ENCODE measurements around the gene ADD3. TPM values are rescaled to one million over a fixed set of nuclear protein-coding genes. Genes with fewer than 3 reads are reported as not detected.
A peak's percentile ranks its signal among the peaks of the same experiment; 100 is the strongest.

The ADD3 gene
- total RNA-seq, 2 donors from 2014 or later = 91.1 to 659 TPM

DNA sequence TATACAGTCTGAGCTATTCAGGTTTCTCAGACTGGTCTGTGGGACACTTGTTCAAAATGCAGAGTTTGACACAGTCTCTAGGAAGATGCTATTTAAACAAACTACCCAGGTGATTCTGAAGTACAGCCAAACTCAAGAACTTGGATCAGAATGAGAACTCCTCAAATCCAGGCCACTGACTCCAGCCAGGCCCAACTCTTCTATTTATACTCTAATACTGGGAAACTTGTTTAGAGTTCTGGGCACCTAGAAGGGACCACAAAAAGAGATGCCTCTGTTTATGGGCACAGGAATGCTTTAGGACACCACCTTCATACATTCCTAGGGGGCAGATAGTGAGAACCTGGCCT is 40.1 kb upstream of the ADD3 start:
- TF ChIP-seq, protein P1, sequence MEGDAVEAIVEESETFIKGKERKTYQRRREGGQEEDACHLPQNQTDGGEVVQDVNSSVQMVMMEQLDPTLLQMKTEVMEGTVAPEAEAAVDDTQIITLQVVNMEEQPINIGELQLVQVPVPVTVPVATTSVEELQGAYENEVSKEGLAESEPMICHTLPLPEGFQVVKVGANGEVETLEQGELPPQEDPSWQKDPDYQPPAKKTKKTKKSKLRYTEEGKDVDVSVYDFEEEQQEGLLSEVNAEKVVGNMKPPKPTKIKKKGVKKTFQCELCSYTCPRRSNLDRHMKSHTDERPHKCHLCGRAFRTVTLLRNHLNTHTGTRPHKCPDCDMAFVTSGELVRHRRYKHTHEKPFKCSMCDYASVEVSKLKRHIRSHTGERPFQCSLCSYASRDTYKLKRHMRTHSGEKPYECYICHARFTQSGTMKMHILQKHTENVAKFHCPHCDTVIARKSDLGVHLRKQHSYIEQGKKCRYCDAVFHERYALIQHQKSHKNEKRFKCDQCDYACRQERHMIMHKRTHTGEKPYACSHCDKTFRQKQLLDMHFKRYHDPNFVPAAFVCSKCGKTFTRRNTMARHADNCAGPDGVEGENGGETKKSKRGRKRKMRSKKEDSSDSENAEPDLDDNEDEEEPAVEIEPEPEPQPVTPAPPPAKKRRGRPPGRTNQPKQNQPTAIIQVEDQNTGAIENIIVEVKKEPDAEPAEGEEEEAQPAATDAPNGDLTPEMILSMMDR (IDR thresholded peaks at IDR 0.05) = no peak
- no peaks in the 10 kb centered on the region for H3K27me3 ChIP-seq (replicated peaks; ENCODE audit: insufficient read depth)
- H3K9me3 ChIP-seq = no peaks in the 10 kb centered on the region
- H3K36me3 ChIP-seq = no peaks in the 10 kb centered on the region
- H3K27ac ChIP-seq = peak overlapping the region; percentile 30 to 36
- H3K4me3 ChIP-seq = no peak overlapping the region
- ATAC-seq (ENCODE audit: insufficient number of reproducible peaks, low FRiP score, low read depth) (no peak), DNase-seq (ENCODE audit: low spot score) (no peak)
- H3K4me1 ChIP-seq (ENCODE audit: control insufficient read depth in 1 of 2, low read depth in 2 of 2) = peaks cover 38 to 65% of the 10 kb centered on the region in 2 donors

DNA sequence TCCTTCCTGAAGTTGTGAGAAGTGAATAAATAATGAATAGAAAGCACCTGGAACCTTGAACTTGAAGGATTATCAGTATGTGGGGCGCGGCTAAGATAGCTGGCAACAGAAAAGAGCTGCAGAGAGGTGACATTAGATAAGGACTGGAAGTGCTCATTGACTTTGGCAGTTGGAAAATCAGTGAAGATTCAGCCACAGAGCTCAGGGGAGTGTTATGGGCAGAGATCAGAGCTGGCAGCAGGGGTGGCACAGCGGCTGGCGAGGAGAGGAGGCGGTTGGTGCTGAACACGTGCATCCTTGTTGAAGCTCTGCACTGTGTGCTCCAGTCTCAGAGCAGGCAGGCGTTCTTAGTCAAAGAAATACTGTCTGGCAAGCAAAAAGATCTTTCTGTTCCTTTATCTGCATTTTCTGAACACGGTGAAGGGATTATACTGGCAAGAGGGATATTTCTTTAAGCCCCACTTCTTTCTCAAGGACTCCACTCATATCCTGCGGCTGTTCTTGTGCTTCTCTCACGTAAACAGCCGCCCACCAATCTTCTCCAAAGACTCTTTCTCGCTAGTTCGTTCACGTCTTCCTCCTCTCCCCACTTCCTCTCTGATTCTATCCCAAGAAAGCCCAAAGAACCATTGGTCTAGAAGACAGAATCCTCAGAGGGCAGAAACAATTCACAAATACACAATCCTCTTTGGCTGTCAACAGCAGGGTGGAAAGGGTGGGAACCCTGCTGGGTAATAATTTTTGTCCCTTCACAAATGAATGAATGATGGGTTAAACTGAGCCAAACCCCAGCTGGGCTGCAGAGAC is 38.6 kb upstream of the ADD3 start:
- ATAC-seq (ENCODE audit: insufficient number of reproducible peaks, low FRiP score, low read depth) (no peak), DNase-seq (ENCODE audit: low spot score) (no peak)
- H3K4me3 ChIP-seq = peak overlapping the region; percentile 58
- TF ChIP-seq, protein P1 (IDR thresholded peaks at IDR 0.05) = no peak
- H3K27me3 ChIP-seq (replicated peaks; ENCODE audit: insufficient read depth) = no peaks in the 10 kb centered on the region
- H3K4me1 ChIP-seq (ENCODE audit: control insufficient read depth in 1 of 2, low read depth in 2 of 2) = peaks cover 37 to 56% of the 10 kb centered on the region in 2 donors
- H3K27ac ChIP-seq = peak overlapping the region; percentile 54 to 71
- no peaks in the 10 kb centered on the region for H3K36me3 ChIP-seq
- H3K9me3 ChIP-seq = no peaks in the 10 kb centered on the region

DNA sequence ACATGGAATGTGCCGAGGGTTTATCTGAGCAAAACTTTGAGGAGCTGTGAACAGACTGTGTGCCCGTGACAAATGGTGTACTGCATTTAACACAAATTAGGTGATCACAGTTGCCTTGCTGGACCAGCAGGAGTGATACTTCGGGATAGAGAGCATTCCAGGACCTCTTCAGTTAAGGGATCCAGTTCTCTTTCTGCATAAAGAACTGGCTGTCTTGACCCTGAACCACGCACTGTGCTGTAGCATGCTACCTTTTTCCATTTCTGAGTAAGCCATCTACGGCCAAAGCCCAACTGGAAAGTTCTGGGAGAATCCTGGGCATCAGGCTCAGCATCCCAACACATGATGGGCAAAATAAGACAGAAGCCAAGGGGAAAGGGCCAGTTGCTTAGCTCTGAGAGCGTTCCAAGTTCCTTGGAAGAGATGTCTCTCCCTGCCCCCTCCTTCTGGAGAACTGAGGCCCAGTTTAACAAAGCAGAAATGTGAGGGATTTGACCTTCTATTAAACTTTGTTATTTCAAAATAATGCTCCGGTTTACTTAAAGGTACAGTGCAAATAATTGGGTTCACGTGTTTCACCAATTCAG is 37.9 kb upstream of the ADD3 start:
- H3K36me3 ChIP-seq = no peaks in the 10 kb centered on the region
- H3K27ac ChIP-seq = peak overlapping the region; percentile 54 to 71
- DNase-seq (ENCODE audit: low spot score) = no peak
- no peak for ATAC-seq (ENCODE audit: insufficient number of reproducible peaks, low FRiP score, low read depth)
- H3K4me3 ChIP-seq = peak overlapping the region; percentile 58
- TF ChIP-seq, protein P1 (IDR thresholded peaks at IDR 0.05) = no peak
- H3K9me3 ChIP-seq = no peaks in the 10 kb centered on the region
- no peaks in the 10 kb centered on the region for H3K27me3 ChIP-seq (replicated peaks; ENCODE audit: insufficient read depth)
- peaks cover 37 to 52% of the 10 kb centered on the region in 2 donors for H3K4me1 ChIP-seq (ENCODE audit: control insufficient read depth in 1 of 2, low read depth in 2 of 2)

DNA sequence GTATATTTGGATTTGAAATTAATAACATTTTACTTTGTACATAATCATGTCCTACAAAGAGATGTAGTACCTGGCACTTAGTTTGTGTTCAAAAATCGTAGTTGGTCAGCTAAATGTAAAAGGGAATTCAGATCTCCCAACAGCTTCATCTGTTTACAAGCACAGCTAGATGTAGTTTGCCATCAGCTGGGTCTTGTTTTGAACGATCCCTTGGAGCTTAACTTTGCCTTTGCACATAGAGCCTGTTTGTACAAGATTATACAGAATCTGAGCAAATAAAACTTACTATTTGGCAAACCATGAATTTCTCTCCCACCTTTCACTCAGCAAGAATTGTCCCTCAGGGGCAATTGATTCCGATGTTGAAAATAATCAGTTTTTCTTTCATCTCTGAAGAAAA is 36.1 kb upstream of the ADD3 start:
- H3K4me1 ChIP-seq (ENCODE audit: control insufficient read depth in 1 of 2, low read depth in 2 of 2) = peaks cover 25 to 39% of the 10 kb centered on the region in 2 donors
- no peaks in the 10 kb centered on the region for H3K27me3 ChIP-seq (replicated peaks; ENCODE audit: insufficient read depth)
- no peaks in the 10 kb centered on the region for H3K9me3 ChIP-seq
- H3K4me3 ChIP-seq = no peak overlapping the region
- no peak overlapping the region for H3K27ac ChIP-seq
- TF ChIP-seq, protein P1 (IDR thresholded peaks at IDR 0.05) = no peak
- ATAC-seq (ENCODE audit: insufficient number of reproducible peaks, low FRiP score, low read depth) (no peak), DNase-seq (ENCODE audit: low spot score) (no peak)
- no peaks in the 10 kb centered on the region for H3K36me3 ChIP-seq

DNA sequence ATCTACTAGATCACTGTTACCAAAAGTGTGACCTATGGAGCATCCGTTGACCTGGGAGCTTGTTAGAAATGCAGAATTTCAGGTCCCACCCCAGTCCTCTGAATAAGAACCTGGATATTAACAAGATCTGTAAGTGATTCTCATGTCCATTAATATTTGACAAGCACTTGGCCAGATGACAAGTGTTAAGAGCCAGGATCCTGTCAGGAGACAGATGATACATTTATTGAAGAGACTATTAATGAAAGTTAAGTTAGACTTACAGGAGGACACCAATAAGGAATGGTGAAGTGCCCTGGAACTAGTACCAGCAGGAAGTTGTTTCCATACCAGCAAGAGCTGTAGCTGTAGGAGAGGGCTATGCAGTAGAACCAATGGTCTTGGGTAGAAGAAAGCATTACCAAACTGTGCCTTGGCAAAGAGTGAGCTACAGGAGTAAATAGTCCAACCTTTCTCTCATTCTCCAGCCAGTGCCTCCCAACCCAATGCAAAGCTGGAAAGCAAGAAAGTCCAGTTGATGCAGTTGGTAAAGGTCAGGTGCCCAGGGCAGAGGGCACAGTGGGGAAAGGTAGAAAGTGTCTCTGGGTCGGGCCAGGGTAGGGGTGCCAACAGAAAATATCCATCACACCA is 35.3 kb upstream of the ADD3 start:
- Histone ChIP-seq H3K36me3 (no peaks in the 10 kb centered on the region), H3K4me3 (no peak overlapping the region), H3K27me3 (replicated peaks; ENCODE audit: insufficient read depth) (no peaks in the 10 kb centered on the region), H3K9me3 (no peaks in the 10 kb centered on the region), H3K27ac (no peak overlapping the region), H3K4me1 (ENCODE audit: control insufficient read depth in 1 of 2, low read depth in 2 of 2) (peaks cover 24 to 38% of the 10 kb centered on the region in 2 donors)
- TF ChIP-seq, protein P1 (IDR thresholded peaks at IDR 0.05) = no peak
- ATAC-seq (ENCODE audit: insufficient number of reproducible peaks, low FRiP score, low read depth) (no peak), DNase-seq (ENCODE audit: low spot score) (no peak)
